Measurements from ENCODE around the gene SNX32. TPM values are rescaled to one million over a fixed set of nuclear protein-coding genes. Genes with fewer than 3 reads are reported as not detected.
A peak's percentile ranks its signal among the peaks of the same experiment; 100 is the strongest.
"Not testable (repeated sequence)": the region's sequence is repeated elsewhere in the genome, so short reads cannot be mapped to it uniquely, and the experiment has no call there.

Gene SNX32
- total RNA-seq, 6 experiments from 2014 or later = not detected

- Mint-ChIP-seq H3K27me3 (ENCODE audit: insufficient read depth) (peaks cover 16% of the 10 kb centered on the region), H3K36me3 (ENCODE audit: low read depth) (peaks cover 12% of the 10 kb centered on the region), H3K27ac (no peak overlapping the region), H3K9me3 (peaks cover 4% of the 10 kb centered on the region; the same call in 1 of the 2 replicates), H3K4me3 (no peak overlapping the region), H3K4me1 (ENCODE audit: low read depth) (no peaks in the 10 kb centered on the region)
- DNase-seq = no peak
- no peak for TF ChIP-seq CTCF (IDR thresholded peaks at IDR 0.05)
These were observed 14.0 kb downstream of the SNX32 start for GRCh38 chr11:65847746-65848145.

GRCh38 chr11:65848693-65849092, 14.9 kb downstream of the SNX32 start:
- Mint-ChIP-seq H3K36me3 (ENCODE audit: low read depth) (peaks cover 18% of the 10 kb centered on the region), H3K27me3 (ENCODE audit: insufficient read depth) (peaks cover 17% of the 10 kb centered on the region)
- H3K9me3 Mint-ChIP-seq; H3K27ac Mint-ChIP-seq; DNase-seq; H3K4me3 Mint-ChIP-seq; H3K4me1 Mint-ChIP-seq (ENCODE audit: low read depth): not testable (repeated sequence)

- no peak for TF ChIP-seq CTCF (IDR thresholded peaks at IDR 0.05)
- no peak overlapping the region for H3K4me3 Mint-ChIP-seq
- peaks cover 4% of the 10 kb centered on the region; the same call in 1 of the 2 replicates for H3K9me3 Mint-ChIP-seq
These were observed 15.6 kb downstream of the SNX32 start for GRCh38 chr11:65849366-65849765.

GRCh38 chr11:65849771-65850216, 16.0 kb downstream of the SNX32 start:
- Mint-ChIP-seq H3K9me3 (peaks cover 4% of the 10 kb centered on the region; the same call in 1 of the 2 replicates), H3K36me3 (ENCODE audit: low read depth) (peaks cover 29% of the 10 kb centered on the region), H3K4me3 (no peak overlapping the region), H3K27ac (no peak overlapping the region), H3K4me1 (ENCODE audit: low read depth) (peaks cover 16% of the 10 kb centered on the region), H3K27me3 (ENCODE audit: insufficient read depth) (peaks cover 17% of the 10 kb centered on the region)
- no peak for TF ChIP-seq CTCF (IDR thresholded peaks at IDR 0.05)
- no peak for DNase-seq

More at GRCh38 chr11:65849366-65849765, 15.6 kb downstream of the SNX32 start:
- Mint-ChIP-seq H3K27ac (no peak overlapping the region), H3K27me3 (ENCODE audit: insufficient read depth) (peaks cover 17% of the 10 kb centered on the region), H3K36me3 (ENCODE audit: low read depth) (peaks cover 25% of the 10 kb centered on the region), H3K4me1 (ENCODE audit: low read depth) (peaks cover 12% of the 10 kb centered on the region)
- no peak for DNase-seq

- H3K4me1 Mint-ChIP-seq (ENCODE audit: low read depth) = peaks cover 21% of the 10 kb centered on the region
- no peak overlapping the region for H3K27ac Mint-ChIP-seq
- peaks cover 33% of the 10 kb centered on the region for H3K36me3 Mint-ChIP-seq (ENCODE audit: low read depth)
- H3K27me3 Mint-ChIP-seq (ENCODE audit: insufficient read depth) = peaks cover 17% of the 10 kb centered on the region
- no peak for DNase-seq
- no peak overlapping the region for H3K4me3 Mint-ChIP-seq
- TF ChIP-seq CTCF (IDR thresholded peaks at IDR 0.05) = no peak
- peaks cover 4% of the 10 kb centered on the region; the same call in 1 of the 2 replicates for H3K9me3 Mint-ChIP-seq
These were observed 16.7 kb downstream of the SNX32 start for GRCh38 chr11:65850217-65851082.

- Mint-ChIP-seq H3K4me3 (no peak overlapping the region), H3K36me3 (ENCODE audit: low read depth) (peaks cover 40% of the 10 kb centered on the region), H3K9me3 (peaks cover 4% of the 10 kb centered on the region; the same call in 1 of the 2 replicates), H3K27ac (peak overlapping the region; percentile 16; the same call in 1 of the 2 replicates), H3K4me1 (ENCODE audit: low read depth) (peaks cover 28% of the 10 kb centered on the region), H3K27me3 (ENCODE audit: insufficient read depth) (peaks cover 17% of the 10 kb centered on the region)
- TF ChIP-seq CTCF (IDR thresholded peaks at IDR 0.05) = peak; percentile 72
- DNase-seq = no peak
These were observed 17.4 kb downstream of the SNX32 start for GRCh38 chr11:65851083-65851579.
